GM12801 (cell line): Measurements from ENCODE around the gene SH3D19.

Experiments
- TF ChIP-seq, protein P1 (sequence below): IDR thresholded peaks from one replicate; pipeline ENCODE4 v1.5.1; 2011; ENCODE audit warnings: control low read depth; ENCODE audit not compliant: insufficient read length; ENCODE audit errors: extremely low read depth

SH3D19 gene

DNA sequence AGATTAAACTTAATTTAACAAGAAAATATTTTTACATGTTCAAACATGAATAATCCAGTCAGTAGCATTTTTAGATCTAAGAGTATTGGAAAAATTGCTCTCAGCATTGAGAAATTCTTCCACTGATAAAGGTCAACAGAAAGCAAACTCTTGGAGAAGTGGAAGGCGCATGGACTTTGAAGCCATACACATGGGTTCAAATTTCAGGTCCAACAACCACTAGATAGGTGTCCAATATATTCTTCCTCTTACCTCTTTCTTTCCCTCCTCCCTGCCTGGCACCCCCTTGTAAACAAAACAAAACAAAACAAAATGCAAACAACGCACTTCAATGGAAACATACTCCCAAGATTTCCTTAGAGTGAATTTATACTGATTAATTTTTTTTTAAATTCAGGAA is 76.9 kb downstream of the SH3D19 start:
- TF ChIP-seq, protein P1, sequence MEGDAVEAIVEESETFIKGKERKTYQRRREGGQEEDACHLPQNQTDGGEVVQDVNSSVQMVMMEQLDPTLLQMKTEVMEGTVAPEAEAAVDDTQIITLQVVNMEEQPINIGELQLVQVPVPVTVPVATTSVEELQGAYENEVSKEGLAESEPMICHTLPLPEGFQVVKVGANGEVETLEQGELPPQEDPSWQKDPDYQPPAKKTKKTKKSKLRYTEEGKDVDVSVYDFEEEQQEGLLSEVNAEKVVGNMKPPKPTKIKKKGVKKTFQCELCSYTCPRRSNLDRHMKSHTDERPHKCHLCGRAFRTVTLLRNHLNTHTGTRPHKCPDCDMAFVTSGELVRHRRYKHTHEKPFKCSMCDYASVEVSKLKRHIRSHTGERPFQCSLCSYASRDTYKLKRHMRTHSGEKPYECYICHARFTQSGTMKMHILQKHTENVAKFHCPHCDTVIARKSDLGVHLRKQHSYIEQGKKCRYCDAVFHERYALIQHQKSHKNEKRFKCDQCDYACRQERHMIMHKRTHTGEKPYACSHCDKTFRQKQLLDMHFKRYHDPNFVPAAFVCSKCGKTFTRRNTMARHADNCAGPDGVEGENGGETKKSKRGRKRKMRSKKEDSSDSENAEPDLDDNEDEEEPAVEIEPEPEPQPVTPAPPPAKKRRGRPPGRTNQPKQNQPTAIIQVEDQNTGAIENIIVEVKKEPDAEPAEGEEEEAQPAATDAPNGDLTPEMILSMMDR, result no peak

DNA sequence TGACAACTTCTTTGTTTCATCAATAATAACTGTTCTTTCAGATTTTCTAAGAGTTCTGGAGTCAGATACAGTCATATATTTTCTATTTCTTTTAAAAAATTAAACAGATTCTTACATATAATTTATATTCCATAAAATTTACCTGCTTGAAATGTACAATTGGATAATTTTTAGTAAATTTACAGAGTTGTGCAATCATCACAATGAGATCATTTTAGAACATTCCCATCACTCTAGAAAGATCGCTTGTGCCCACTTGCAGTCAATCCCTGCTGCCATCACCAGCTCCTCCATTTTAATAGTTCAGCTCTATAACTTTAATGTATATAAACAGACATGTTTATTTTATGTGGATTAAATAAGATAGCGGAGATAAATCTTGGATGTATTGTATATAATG is 78.0 kb downstream of the SH3D19 start:
- TF ChIP-seq, protein P1, result no peak

DNA sequence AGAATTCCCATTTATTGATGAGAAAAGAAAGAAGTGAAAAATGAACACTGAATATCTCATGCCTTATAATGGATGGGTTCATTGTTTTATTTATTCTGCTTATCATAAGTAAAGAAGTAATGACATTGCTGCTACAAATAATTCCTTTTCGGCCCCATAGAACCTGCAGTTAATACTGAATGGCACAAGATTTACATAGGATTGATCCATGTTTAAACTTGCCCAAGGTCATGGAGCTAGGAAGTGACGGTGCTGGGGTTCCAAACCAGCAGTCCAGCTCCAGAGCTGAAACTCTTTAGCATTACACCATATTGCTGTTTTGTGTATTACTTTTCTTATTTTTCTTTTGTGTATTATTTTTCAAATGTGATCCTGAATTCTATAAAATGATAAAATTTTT is 78.7 kb downstream of the SH3D19 start:
- TF ChIP-seq, protein P1, result no peak

DNA sequence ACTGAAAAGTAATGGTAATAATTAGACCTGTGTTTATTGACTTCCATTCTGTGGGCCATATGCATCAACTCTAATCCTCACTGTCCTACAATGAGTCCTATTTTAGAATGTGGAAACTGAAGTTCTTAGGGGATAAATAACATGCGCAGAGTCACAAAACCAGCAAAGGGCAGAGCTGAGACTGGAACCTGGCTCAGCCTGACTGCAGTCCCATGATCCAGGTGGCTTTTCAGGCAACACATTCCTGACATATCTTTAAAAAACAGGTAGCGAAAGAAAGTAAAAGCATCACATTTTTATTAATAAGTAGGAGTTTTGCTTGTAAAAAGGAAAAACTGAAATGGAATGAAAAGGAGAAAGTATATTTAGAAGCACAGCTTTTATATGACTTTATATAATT is 83.1 kb downstream of the SH3D19 start:
- TF ChIP-seq, protein P1, result no peak

DNA sequence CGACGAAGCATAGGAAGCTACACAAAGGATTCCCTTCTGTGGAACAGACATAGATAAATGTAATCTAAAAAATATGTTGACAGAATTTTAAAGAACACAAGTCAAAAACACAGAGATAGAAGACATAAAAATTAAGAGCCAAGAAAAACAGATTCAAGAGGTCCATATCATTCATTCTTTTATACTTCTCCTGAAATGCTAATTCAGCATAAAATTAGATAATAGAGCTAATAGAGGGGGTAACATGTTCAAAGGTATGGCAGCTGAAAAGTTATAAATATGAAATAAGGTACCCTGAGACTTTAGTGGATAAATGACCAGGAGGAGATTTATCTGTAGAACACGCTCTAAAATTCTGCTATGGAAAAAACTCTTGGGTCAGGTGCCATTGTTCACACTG is 85.8 kb downstream of the SH3D19 start:
- TF ChIP-seq, protein P1, result no peak

DNA sequence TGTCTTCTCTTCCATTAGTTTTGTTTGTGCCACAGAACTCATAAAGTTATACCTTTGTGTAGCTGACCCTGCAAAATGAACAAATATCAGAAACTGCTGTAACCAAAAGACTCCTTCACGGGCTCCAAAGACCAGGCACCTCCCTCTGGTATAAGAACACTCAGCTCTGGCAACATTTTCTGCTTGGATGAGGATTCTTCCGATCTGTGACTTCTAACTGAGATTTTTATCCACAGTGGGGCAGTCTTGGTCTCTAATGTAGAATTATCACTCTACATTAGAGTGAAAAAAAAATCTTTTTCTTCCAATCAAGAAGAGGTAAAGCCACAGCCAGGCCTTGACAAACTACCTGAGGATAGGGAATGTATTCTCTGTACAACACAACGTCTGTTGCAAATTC is 86.9 kb downstream of the SH3D19 start:
- TF ChIP-seq, protein P1, result no peak

DNA sequence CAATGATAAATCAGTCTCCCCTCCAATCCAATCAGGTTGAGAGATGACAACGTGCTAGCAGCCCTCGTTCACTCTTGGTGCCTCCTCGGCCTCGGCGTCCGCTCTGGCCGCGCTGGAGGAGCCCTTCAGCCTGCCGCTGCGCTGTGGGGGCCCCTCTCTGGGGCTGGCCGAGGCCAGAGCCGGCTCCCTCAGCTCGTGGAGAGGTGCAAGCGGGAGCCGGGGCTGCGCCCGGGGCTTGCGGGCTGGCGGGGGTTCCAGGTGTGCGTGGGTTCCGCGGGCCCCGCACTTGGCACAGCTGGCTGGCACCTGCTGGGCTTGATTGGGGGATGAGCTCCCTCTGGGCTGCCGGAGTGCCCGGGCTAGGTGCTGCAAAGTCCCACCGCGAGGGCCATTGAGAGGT is 89.4 kb downstream of the SH3D19 start:
- TF ChIP-seq, protein P1, result no peak

DNA sequence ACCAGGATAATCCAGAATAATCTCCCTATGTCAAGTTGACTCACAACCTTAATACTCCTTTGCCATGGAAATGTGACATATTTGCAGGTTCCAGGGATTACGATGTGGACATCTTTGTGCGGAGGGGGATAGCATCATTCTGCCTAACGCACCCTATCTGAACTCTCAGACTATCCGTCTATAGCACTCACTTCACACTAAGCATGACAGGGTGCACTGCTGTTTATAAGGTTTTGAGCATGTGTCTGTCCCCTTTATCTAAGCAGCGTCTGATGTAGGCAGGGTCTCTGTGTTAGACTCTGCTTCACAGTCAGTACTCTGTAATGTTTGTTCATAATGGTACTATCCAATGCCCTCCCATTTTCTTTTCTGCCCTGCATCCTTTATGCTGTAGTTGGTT is 91.8 kb downstream of the SH3D19 start:
- TF ChIP-seq, protein P1, result no peak
